ENCODE results near the gene SLAMF9.

SLAMF9 gene

DNA sequence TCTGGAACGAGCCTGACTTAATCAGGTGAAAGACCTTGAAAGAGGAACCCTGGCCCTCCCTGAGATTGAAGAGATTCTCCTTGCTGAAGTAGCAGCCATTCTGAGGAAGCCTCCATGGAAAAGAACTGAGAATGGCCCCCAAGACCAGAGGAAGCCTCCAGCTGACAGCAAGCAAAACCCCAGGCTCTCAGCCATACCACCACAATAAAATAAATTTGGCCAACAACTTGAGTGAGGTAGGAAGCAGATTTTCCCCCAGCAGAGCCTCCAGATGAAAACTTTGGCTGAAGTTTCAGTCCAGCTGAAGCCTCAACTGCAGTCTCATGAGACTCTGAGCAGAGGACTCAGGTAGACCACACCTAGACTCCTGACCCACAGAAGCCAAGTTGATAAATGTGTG is 34.0 kb upstream of the SLAMF9 start:
- Histone ChIP-seq H3K27ac (ENCODE audit: insufficient read depth, low read length, poor library complexity, severe bottlenecking) (no peak overlapping the region), H3K27me3 (replicated peaks; ENCODE audit: control insufficient read depth, insufficient read depth, low read length, poor library complexity, severe bottlenecking) (no peaks in the 10 kb centered on the region), H3K4me3 (ENCODE audit: insufficient read depth, low read depth, low read length, poor library complexity, severe bottlenecking) (no peak overlapping the region), H3K4me1 (ENCODE audit: control insufficient read depth, insufficient read depth, low read length, poor library complexity, severe bottlenecking) (no peaks in the 10 kb centered on the region), H3K36me3 (ENCODE audit: control insufficient read depth, insufficient read depth, low read length) (no peaks in the 10 kb centered on the region), H3K9me3 (ENCODE audit: control insufficient read depth, low read length) (no peaks in the 10 kb centered on the region)
- no peak for DNase-seq

DNA sequence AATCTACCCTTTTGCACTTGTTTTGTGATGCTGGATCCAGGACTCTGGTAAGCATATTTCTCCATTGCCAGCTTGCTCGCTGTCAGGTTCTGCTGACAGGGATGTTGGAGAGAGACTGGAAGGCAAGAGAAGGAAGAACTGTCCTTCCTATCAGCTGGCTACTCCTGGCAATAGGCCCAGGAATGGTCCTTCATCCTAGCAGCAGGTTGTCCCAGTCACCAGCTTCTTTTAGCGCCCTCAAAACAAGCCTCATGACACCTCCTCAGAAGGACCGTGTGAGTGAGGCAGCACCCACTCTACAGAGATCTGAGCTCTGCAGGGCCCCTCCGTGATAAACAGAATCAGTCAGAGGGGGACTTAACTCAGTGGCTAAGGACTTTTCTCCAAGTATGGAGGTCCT is 33.1 kb upstream of the SLAMF9 start:
- no peaks in the 10 kb centered on the region for H3K36me3 ChIP-seq (ENCODE audit: control insufficient read depth, insufficient read depth, low read length)
- no peaks in the 10 kb centered on the region for H3K9me3 ChIP-seq (ENCODE audit: control insufficient read depth, low read length)
- H3K4me1 ChIP-seq (ENCODE audit: control insufficient read depth, insufficient read depth, low read length, poor library complexity, severe bottlenecking), result no peaks in the 10 kb centered on the region
- H3K27ac ChIP-seq (ENCODE audit: insufficient read depth, low read length, poor library complexity, severe bottlenecking), result no peak overlapping the region
- no peak for DNase-seq
- no peak overlapping the region for H3K4me3 ChIP-seq (ENCODE audit: insufficient read depth, low read depth, low read length, poor library complexity, severe bottlenecking)
- no peaks in the 10 kb centered on the region for H3K27me3 ChIP-seq (replicated peaks; ENCODE audit: control insufficient read depth, insufficient read depth, low read length, poor library complexity, severe bottlenecking)

DNA sequence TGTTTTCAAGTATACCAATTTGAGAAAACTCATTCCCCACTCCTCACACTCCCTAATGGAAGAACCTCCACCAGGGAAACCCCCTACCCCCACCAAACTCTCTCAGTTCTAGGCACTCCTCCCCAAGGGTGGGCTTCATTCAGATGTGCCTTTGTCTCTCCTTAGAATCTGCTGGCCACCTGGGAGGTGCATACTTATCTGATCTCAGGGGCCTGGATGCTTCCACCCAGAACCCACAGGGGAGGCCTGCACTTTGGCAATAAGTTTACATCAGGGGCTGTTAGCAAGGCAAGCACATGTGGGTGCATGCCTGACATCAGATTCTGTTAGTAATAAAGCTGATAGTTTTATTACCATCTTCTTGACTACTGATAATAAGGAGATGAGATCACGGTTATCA is 32.5 kb upstream of the SLAMF9 start:
- DNase-seq, result no peak
- Histone ChIP-seq H3K4me1 (ENCODE audit: control insufficient read depth, insufficient read depth, low read length, poor library complexity, severe bottlenecking) (no peaks in the 10 kb centered on the region), H3K4me3 (ENCODE audit: insufficient read depth, low read depth, low read length, poor library complexity, severe bottlenecking) (no peak overlapping the region), H3K36me3 (ENCODE audit: control insufficient read depth, insufficient read depth, low read length) (no peaks in the 10 kb centered on the region), H3K9me3 (ENCODE audit: control insufficient read depth, low read length) (no peaks in the 10 kb centered on the region), H3K27ac (ENCODE audit: insufficient read depth, low read length, poor library complexity, severe bottlenecking) (no peak overlapping the region), H3K27me3 (replicated peaks; ENCODE audit: control insufficient read depth, insufficient read depth, low read length, poor library complexity, severe bottlenecking) (no peaks in the 10 kb centered on the region)

DNA sequence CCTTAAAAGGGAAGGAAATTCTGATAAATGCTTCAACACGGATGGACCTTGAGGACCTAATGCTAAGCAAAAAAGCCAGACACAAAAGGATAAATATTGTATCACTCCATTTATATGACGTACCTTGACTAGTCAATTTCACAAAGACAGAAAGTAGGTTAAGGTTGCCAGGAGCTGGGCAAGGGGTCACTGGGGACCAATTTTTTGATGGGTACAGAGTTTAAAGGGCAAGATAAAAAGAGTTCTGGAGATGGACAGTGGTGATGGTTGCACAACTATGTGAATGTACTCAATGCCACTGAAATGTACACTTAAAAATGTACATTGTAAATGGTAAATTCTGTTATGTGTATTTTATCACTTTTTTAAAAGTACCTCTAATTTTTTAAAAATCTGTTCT is 32.1 kb upstream of the SLAMF9 start:
- H3K36me3 ChIP-seq (ENCODE audit: control insufficient read depth, insufficient read depth, low read length), result no peaks in the 10 kb centered on the region
- H3K4me1 ChIP-seq (ENCODE audit: control insufficient read depth, insufficient read depth, low read length, poor library complexity, severe bottlenecking), result no peaks in the 10 kb centered on the region
- no peak for DNase-seq
- H3K27ac ChIP-seq (ENCODE audit: insufficient read depth, low read length, poor library complexity, severe bottlenecking), result no peak overlapping the region
- no peaks in the 10 kb centered on the region for H3K27me3 ChIP-seq (replicated peaks; ENCODE audit: control insufficient read depth, insufficient read depth, low read length, poor library complexity, severe bottlenecking)
- H3K9me3 ChIP-seq (ENCODE audit: control insufficient read depth, low read length), result no peaks in the 10 kb centered on the region
- no peak overlapping the region for H3K4me3 ChIP-seq (ENCODE audit: insufficient read depth, low read depth, low read length, poor library complexity, severe bottlenecking)

- Histone ChIP-seq H3K4me3 (ENCODE audit: insufficient read depth, low read depth, low read length, poor library complexity, severe bottlenecking) (no peak overlapping the region), H3K4me1 (ENCODE audit: control insufficient read depth, insufficient read depth, low read length, poor library complexity, severe bottlenecking) (no peaks in the 10 kb centered on the region), H3K36me3 (ENCODE audit: control insufficient read depth, insufficient read depth, low read length) (no peaks in the 10 kb centered on the region), H3K9me3 (ENCODE audit: control insufficient read depth, low read length) (no peaks in the 10 kb centered on the region), H3K27ac (ENCODE audit: insufficient read depth, low read length, poor library complexity, severe bottlenecking) (no peak overlapping the region), H3K27me3 (replicated peaks; ENCODE audit: control insufficient read depth, insufficient read depth, low read length, poor library complexity, severe bottlenecking) (no peaks in the 10 kb centered on the region)
- no peak for DNase-seq
These were observed 31.4 kb upstream of the SLAMF9 start for GRCh38 chr1:159985473-159985872.

- Histone ChIP-seq H3K27ac (ENCODE audit: insufficient read depth, low read length, poor library complexity, severe bottlenecking) (no peak overlapping the region), H3K4me3 (ENCODE audit: insufficient read depth, low read depth, low read length, poor library complexity, severe bottlenecking) (no peak overlapping the region), H3K36me3 (ENCODE audit: control insufficient read depth, insufficient read depth, low read length) (no peaks in the 10 kb centered on the region), H3K4me1 (ENCODE audit: control insufficient read depth, insufficient read depth, low read length, poor library complexity, severe bottlenecking) (no peaks in the 10 kb centered on the region), H3K27me3 (replicated peaks; ENCODE audit: control insufficient read depth, insufficient read depth, low read length, poor library complexity, severe bottlenecking) (no peaks in the 10 kb centered on the region), H3K9me3 (ENCODE audit: control insufficient read depth, low read length) (no peaks in the 10 kb centered on the region)
- DNase-seq, result no peak
These were observed 29.6 kb upstream of the SLAMF9 start for GRCh38 chr1:159983681-159984080.

GRCh38 chr1:159982280-159982679 is 28.2 kb upstream of the SLAMF9 start:
- Histone ChIP-seq H3K4me3 (ENCODE audit: insufficient read depth, low read depth, low read length, poor library complexity, severe bottlenecking) (no peak overlapping the region), H3K9me3 (ENCODE audit: control insufficient read depth, low read length) (no peaks in the 10 kb centered on the region), H3K27ac (ENCODE audit: insufficient read depth, low read length, poor library complexity, severe bottlenecking) (no peak overlapping the region), H3K27me3 (replicated peaks; ENCODE audit: control insufficient read depth, insufficient read depth, low read length, poor library complexity, severe bottlenecking) (no peaks in the 10 kb centered on the region), H3K4me1 (ENCODE audit: control insufficient read depth, insufficient read depth, low read length, poor library complexity, severe bottlenecking) (no peaks in the 10 kb centered on the region), H3K36me3 (ENCODE audit: control insufficient read depth, insufficient read depth, low read length) (no peaks in the 10 kb centered on the region)
- DNase-seq, result no peak

- H3K27me3 ChIP-seq (replicated peaks; ENCODE audit: control insufficient read depth, insufficient read depth, low read length, poor library complexity, severe bottlenecking), result no peaks in the 10 kb centered on the region
These were observed 27.5 kb upstream of the SLAMF9 start for GRCh38 chr1:159981351-159982055.

DNA sequence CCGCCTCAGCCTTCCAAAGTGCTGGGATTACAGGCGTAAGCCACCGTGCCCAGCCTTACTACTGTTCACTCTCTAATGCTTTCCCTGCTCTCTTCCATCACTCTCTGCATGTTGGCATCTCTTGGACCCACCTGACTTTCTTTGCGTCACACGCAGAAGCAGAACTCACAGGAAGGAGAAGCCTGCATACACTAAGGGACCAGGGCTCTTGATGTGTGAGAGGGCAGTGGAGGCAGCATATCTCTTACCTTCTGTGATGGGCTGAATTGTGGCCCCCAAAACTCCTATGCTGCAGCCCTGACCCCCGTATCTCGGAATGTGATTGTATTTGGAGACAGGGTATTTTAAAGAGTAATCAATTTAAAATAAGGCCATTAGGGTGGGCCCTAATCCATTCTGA is 26.7 kb upstream of the SLAMF9 start:
- Histone ChIP-seq H3K4me1 (ENCODE audit: control insufficient read depth, insufficient read depth, low read length, poor library complexity, severe bottlenecking) (no peaks in the 10 kb centered on the region), H3K4me3 (ENCODE audit: insufficient read depth, low read depth, low read length, poor library complexity, severe bottlenecking) (no peak overlapping the region), H3K36me3 (ENCODE audit: control insufficient read depth, insufficient read depth, low read length) (no peaks in the 10 kb centered on the region), H3K27me3 (replicated peaks; ENCODE audit: control insufficient read depth, insufficient read depth, low read length, poor library complexity, severe bottlenecking) (no peaks in the 10 kb centered on the region), H3K27ac (ENCODE audit: insufficient read depth, low read length, poor library complexity, severe bottlenecking) (no peak overlapping the region), H3K9me3 (ENCODE audit: control insufficient read depth, low read length) (no peaks in the 10 kb centered on the region)
- DNase-seq, result no peak

More at GRCh38 chr1:159981351-159982055, 27.5 kb upstream of the SLAMF9 start:
- Histone ChIP-seq H3K4me1 (ENCODE audit: control insufficient read depth, insufficient read depth, low read length, poor library complexity, severe bottlenecking) (no peaks in the 10 kb centered on the region), H3K36me3 (ENCODE audit: control insufficient read depth, insufficient read depth, low read length) (no peaks in the 10 kb centered on the region), H3K4me3 (ENCODE audit: insufficient read depth, low read depth, low read length, poor library complexity, severe bottlenecking) (no peak overlapping the region), H3K27ac (ENCODE audit: insufficient read depth, low read length, poor library complexity, severe bottlenecking) (no peak overlapping the region), H3K9me3 (ENCODE audit: control insufficient read depth, low read length) (no peaks in the 10 kb centered on the region)
- no peak for DNase-seq

DNA sequence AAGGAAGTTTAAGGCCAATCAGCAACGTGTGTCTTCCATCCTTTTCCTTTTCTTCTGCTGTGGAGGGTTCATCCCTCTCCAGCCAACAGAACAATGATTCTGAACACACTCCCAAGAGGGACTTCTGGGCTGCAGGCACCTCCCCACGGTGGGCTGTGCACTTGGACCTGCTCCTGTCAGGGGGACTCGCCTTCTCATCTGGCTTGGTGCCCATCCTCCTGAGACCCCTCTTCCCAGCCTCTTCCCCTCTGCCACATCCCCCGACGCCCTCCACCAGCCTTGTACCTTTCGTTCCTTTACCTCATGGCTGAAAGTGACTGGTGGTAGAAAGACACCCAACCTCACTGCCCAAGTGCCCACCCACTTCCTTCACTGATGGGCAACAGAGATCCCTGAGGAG is 26.0 kb upstream of the SLAMF9 start:
- Histone ChIP-seq H3K36me3 (ENCODE audit: control insufficient read depth, insufficient read depth, low read length) (no peaks in the 10 kb centered on the region), H3K4me3 (ENCODE audit: insufficient read depth, low read depth, low read length, poor library complexity, severe bottlenecking) (no peak overlapping the region), H3K27me3 (replicated peaks; ENCODE audit: control insufficient read depth, insufficient read depth, low read length, poor library complexity, severe bottlenecking) (no peaks in the 10 kb centered on the region), H3K27ac (ENCODE audit: insufficient read depth, low read length, poor library complexity, severe bottlenecking) (no peak overlapping the region), H3K9me3 (ENCODE audit: control insufficient read depth, low read length) (no peaks in the 10 kb centered on the region), H3K4me1 (ENCODE audit: control insufficient read depth, insufficient read depth, low read length, poor library complexity, severe bottlenecking) (no peaks in the 10 kb centered on the region)
- DNase-seq, result no peak
